K562 (cell line): ENCODE measurements around the gene CYTH1. TPM values are rescaled to one million over a fixed set of nuclear protein-coding genes. Genes with fewer than 3 reads are reported as not detected.

Experiments
- ATAC-seq: fragments of 200-7000 bp; cut with Tn5 transposase; 3 replicates; pipeline ENCODE4 v1.9.1; 2020; ENCODE audit warnings: moderate library complexity
- BruUV-seq: library from RNA; stranded (reverse); fragments of 400-500 nt; replicated peaks from 2 replicates; lab custom pipeline; 2021; lab: Mats Ljungman, UMichigan
- CTCF ChIA-PET: fragments of 300-600 bp; formaldehyde crosslinking; extraction: SDS; loops from one replicate; lab custom pipeline; 2021; ENCODE audit warnings: low intra/inter-chr PET ratio; lab: Yijun Ruan, JAX
- POLR2A ChIA-PET: fragments of 300-600, 350-650 bp; sonication (Branson Sonifier 250); formaldehyde crosslinking; extraction: SDS; loops from one replicate; lab custom pipeline; 2021; ENCODE audit warnings: antibody characterized with exemption, inconsistent platforms; lab: Yijun Ruan, JAX
- DNase-seq, 4 experiments: peaks; one replicate each; pipeline versions ENCODE4 v3.0.0 to v3.0.0-alpha.2; 2011 to 2018; ENCODE audit warnings: low spot score in 3 of 4, mixed read lengths in 3 of 4; ENCODE audit errors: extremely low read depth in 1 of 4
- FAIRE-seq: peaks from 2 replicates; lab custom pipeline; 2011; peaks lifted over from hg19 to GRCh38; lab: Jason Lieb, UNC
- H2AFZ ChIP-seq: 2 replicates; pipeline ENCODE4 v1.6.0; 2011; ENCODE audit warnings: low read depth, low read length, control low read depth, inconsistent platforms
- H3K27ac ChIP-seq: fragments of 200-600 bp; 3 replicates; pipeline ENCODE4 v1.8.0; 2011; ENCODE audit warnings: low read depth, mild to moderate bottlenecking, control low read depth, inconsistent platforms, low read length, moderate library complexity, mixed read lengths; ENCODE audit errors: extremely low read depth
- H3K27me3 ChIP-seq, 2 experiments: fragments of 300-600 bp in 1 of 2; 2 replicates in 1 of 2; 3 replicates in 1 of 2; pipeline versions ENCODE4 v1.6.0 to v1.8.0; 2011; ENCODE audit warnings: inconsistent platforms in 2 of 2, low read length in 2 of 2, mild to moderate bottlenecking in 1 of 2, mixed read lengths in 1 of 2, moderate library complexity in 1 of 2; ENCODE audit not compliant: control insufficient read depth in 2 of 2, insufficient read depth in 2 of 2
- H3K36me3 ChIP-seq: fragments of 300-600 bp; 3 replicates; pipeline ENCODE4 v1.8.0; 2011; ENCODE audit warnings: mild to moderate bottlenecking, low read length, inconsistent platforms; ENCODE audit not compliant: control insufficient read depth, insufficient read depth
- H3K4me1 ChIP-seq, 2 experiments: fragments of 200-600 bp in 1 of 2; replicated peaks in 1 of 2; 2 replicates in 1 of 2; 3 replicates in 1 of 2; pipeline versions ENCODE4 v1.5.1 to v1.8.0; 2011; ENCODE audit warnings: inconsistent platforms in 2 of 2, low read length in 2 of 2, mild to moderate bottlenecking in 1 of 2, mixed read lengths in 1 of 2, moderate library complexity in 1 of 2; ENCODE audit not compliant: control insufficient read depth in 2 of 2, insufficient read depth in 2 of 2
- H3K4me2 ChIP-seq: 2 replicates; pipeline ENCODE4 v1.6.1; 2011; ENCODE audit warnings: low read length, control low read depth, inconsistent platforms, mixed read lengths; ENCODE audit not compliant: insufficient read depth
- H3K4me3 ChIP-seq: fragments of 200-600 bp; sonication (generic), shearing (Covaris generic); 2 replicates; pipeline ENCODE4 v1.5.1; 2016; ENCODE audit warnings: control low read depth, inconsistent platforms
- H3K79me2 ChIP-seq: fragments of 200-600 bp; 3 replicates; pipeline ENCODE4 v1.8.0; 2011; ENCODE audit warnings: low read length, inconsistent platforms; ENCODE audit not compliant: control insufficient read depth, insufficient read depth
- H3K9ac ChIP-seq, 2 experiments: 2 replicates each; pipeline versions ENCODE4 v1.6.0 to v1.6.1; 2011; ENCODE audit warnings: low read depth in 2 of 2, low read length in 2 of 2, control low read depth in 1 of 2, inconsistent platforms in 1 of 2, mild to moderate bottlenecking in 1 of 2, mixed read lengths in 1 of 2; ENCODE audit not compliant: insufficient read depth in 1 of 2
- H3K9me1 ChIP-seq: one replicate; pipeline ENCODE4 v1.6.0; 2011; ENCODE audit warnings: inconsistent platforms, mild to moderate bottlenecking, low read length, moderate library complexity; ENCODE audit not compliant: control insufficient read depth, insufficient read depth
- H3K9me3 ChIP-seq: replicated peaks from 2 replicates; pipeline ENCODE4 v1.5.1; 2011; ENCODE audit warnings: low read depth, low read length, inconsistent platforms; ENCODE audit not compliant: control insufficient read depth, insufficient read depth
- H4K20me1 ChIP-seq: replicated peaks from 2 replicates; pipeline ENCODE4 v1.6.1; 2011; ENCODE audit warnings: low read length, inconsistent platforms, mixed read lengths; ENCODE audit not compliant: control insufficient read depth, insufficient read depth
- POLR2G ChIP-seq: fragments of 200-400 bp; formaldehyde crosslinking; IDR thresholded peaks from 2 replicates; pipeline ENCODE4 v1.6.1; 2017; ENCODE audit warnings: low read depth, mild to moderate bottlenecking, antibody characterized with exemption, low read length, moderate library complexity
- POLR3G ChIP-seq: IDR thresholded peaks from 2 replicates; pipeline ENCODE4 v1.6.1; 2011; ENCODE audit not compliant: insufficient read length, insufficient replicate concordance; ENCODE audit errors: extremely low read depth
- RCOR1 ChIP-seq, 2 experiments: IDR thresholded peaks; 2 replicates each; pipeline ENCODE4 v1.6.1; 2012; ENCODE audit warnings: low read depth in 2 of 2, low read length in 2 of 2, borderline replicate concordance in 1 of 2, improper control_type of control experiment in 1 of 2
- ZC3H4 ChIP-seq: sonication (generic); formaldehyde crosslinking; IDR thresholded peaks from 2 replicates; pipeline ENCODE4 v1.9.0; 2021; ENCODE audit warnings: missing genetic modification reagents, borderline replicate concordance
- ZEB2 ChIP-seq: fragments of 450-650 bp; IDR thresholded peaks from 2 replicates; pipeline ENCODE4 v1.6.1; 2016
- ZNF217 ChIP-seq: sonication (generic); formaldehyde crosslinking; IDR thresholded peaks from 2 replicates; pipeline ENCODE4 v1.8.0; 2022; ENCODE audit warnings: mild to moderate bottlenecking, missing genetic modification reagents
- ZNF316 ChIP-seq: fragments of 450-650 bp; IDR thresholded peaks from 2 replicates; pipeline ENCODE4 v1.6.1; 2016
- WGBS: fragments of 100-300 bp; shearing (Covaris generic); methylation state at CpG from one replicate; pipeline ENCODE4 v1.1.6; 2016; ENCODE audit warnings: low coverage, mixed read lengths; ENCODE audit not compliant: insufficient coverage; ENCODE audit errors: missing lambda C conversion rate; 5-methylcytosine and 5-hydroxymethylcytosine counted together
- in situ Hi-C: fragments of 300-500 bp; cut with MboI; formaldehyde crosslinking; loops from 4 replicates; pipeline ENCODE4 v1.15.0; 2018; ENCODE audit warnings: inconsistent platforms, mixed read lengths
- intact Hi-C: fragments of 100-400 bp; cut with micrococcal nuclease; formaldehyde crosslinking; loops from 2 replicates; pipeline ENCODE4 v1.14.2; 2022
- polyA plus RNA-seq, 8 experiments: library from polyadenylated mRNA; depleted of rRNA in 4 of 8; stranded (reverse) in 5 of 8; unstranded in 3 of 8; fragments of >200 nt; fragmentation: Nextera tagmentation in 2 of 8; fragmentation: Illumina TruSeq in 1 of 8; extraction: Ambion mirVana in 2 of 8; extraction: Trizol in 1 of 8; gene quantifications; 2 replicates each; pipeline versions ENCODE4 v1.2.1 to v1.2.3, GENCODE V29; 2011 to 2014; ENCODE audit warnings: inconsistent platforms in 1 of 8, missing spikeins in 1 of 8
- total RNA-seq, 7 experiments: library from RNA; depleted of rRNA in 6 of 7; stranded (reverse); fragments of >200 nt in 6 of 7; fragmentation: Illumina TruSeq in 2 of 7; extraction: Trizol in 2 of 7; gene quantifications; 2 replicates each; pipeline versions ENCODE4 v1.2.1 to v1.2.3, GENCODE V29; 2011 to 2021; ENCODE audit warnings: low replicate concordance in 1 of 7
- TF ChIP-seq, protein P1 (sequence below), 3 experiments: IDR thresholded peaks in 2 of 3; conservative IDR thresholded peaks in 1 of 3; 2 replicates each; pipeline ENCODE4 v1.5.1; 2011 to 2012; ENCODE audit warnings: low read length in 3 of 3, mild to moderate bottlenecking in 3 of 3, control low read depth in 2 of 3, improper control_type of control experiment in 1 of 3, inconsistent platforms in 1 of 3, low read depth in 1 of 3, mixed read lengths in 1 of 3, moderate library complexity in 1 of 3; ENCODE audit not compliant: insufficient read depth in 2 of 3
- TF ChIP-seq, protein P2 (sequence below), 2 experiments: fragments of 150-350 bp in 1 of 2; IDR thresholded peaks; 2 replicates each; pipeline ENCODE4 v1.6.1; 2012 to 2016; ENCODE audit warnings: low read depth in 2 of 2, low read length in 2 of 2, mild to moderate bottlenecking in 1 of 2, moderate library complexity in 1 of 2
- TF ChIP-seq, protein P3 (sequence below): IDR thresholded peaks from 2 replicates; pipeline ENCODE4 v1.6.1; 2011; ENCODE audit warnings: borderline replicate concordance, low read depth, mild to moderate bottlenecking, moderate library complexity, low read length; ENCODE audit not compliant: insufficient read depth, poor library complexity, severe bottlenecking

The CYTH1 gene
- total and polyA plus RNA-seq, 9 of the 15 experiments (the other 6 are each of a cell fraction or from before 2014, with no cell fraction given) = 0.52 to 27.7 (median 16.8) TPM

- Histone ChIP-seq H3K79me2 (no peaks in the 10 kb centered on the region), H3K9me1 (no peaks in the 10 kb centered on the region), H3K4me1 (peaks cover 0 to 19% of the 10 kb centered on the region in 2 experiments; a peak in 1 of 5 replicates), H3K9ac (peak overlapping the region in 1 of 2 experiments; percentile 50; a peak in 1 of 4 replicates), H3K4me2 (no peak overlapping the region), H4K20me1 (peaks cover 8% of the 10 kb centered on the region; the same call in 1 of the 2 replicates), H3K27me3 (no peaks in the 10 kb centered on the region), H3K9me3 (no peaks in the 10 kb centered on the region), H2AFZ (no peak overlapping the region), H3K36me3 (peaks cover 33% of the 10 kb centered on the region; the same call in 1 of the 3 replicates), H3K4me3 (no peak overlapping the region), H3K27ac (no peak overlapping the region)
- WGBS = 81% methylated on average over 24 of the region's 28 CpGs
- in situ Hi-C loops (no loop called here), intact Hi-C loops (no loop called here)
- CTCF ChIA-PET = no interaction called here
- ATAC-seq (peak; percentile 63), FAIRE-seq (no peak), DNase-seq (peak in 3 of 4 experiments; percentile 32 to 42 (median 38))
- POLR2A ChIA-PET = interaction anchor here (0.6 to 0.7 kb wide), 2 partner anchors 169 to 1397 kb away, joined by 4 to 5 read pairs; no protein-coding TSS in a partner anchor
- no TSS peak for BruUV-seq
- TF ChIP-seq ZNF316 (peak; percentile 60), ZEB2 (no peak), POLR2G (0 out of 2 replicates have a peak, but pooled peaks have one; percentile 17), RCOR1 (IDR thresholded peaks at IDR 0.05; ENCODE audit: borderline replicate concordance in 1 of 2, low read depth in 2 of 2, low read length in 2 of 2) (no peak), ZC3H4 (CRISPR knock-in tag) (no peak), POLR3G (no peak), ZNF217 (CRISPR knock-in tag) (no peak)
- TF ChIP-seq, protein P1, sequence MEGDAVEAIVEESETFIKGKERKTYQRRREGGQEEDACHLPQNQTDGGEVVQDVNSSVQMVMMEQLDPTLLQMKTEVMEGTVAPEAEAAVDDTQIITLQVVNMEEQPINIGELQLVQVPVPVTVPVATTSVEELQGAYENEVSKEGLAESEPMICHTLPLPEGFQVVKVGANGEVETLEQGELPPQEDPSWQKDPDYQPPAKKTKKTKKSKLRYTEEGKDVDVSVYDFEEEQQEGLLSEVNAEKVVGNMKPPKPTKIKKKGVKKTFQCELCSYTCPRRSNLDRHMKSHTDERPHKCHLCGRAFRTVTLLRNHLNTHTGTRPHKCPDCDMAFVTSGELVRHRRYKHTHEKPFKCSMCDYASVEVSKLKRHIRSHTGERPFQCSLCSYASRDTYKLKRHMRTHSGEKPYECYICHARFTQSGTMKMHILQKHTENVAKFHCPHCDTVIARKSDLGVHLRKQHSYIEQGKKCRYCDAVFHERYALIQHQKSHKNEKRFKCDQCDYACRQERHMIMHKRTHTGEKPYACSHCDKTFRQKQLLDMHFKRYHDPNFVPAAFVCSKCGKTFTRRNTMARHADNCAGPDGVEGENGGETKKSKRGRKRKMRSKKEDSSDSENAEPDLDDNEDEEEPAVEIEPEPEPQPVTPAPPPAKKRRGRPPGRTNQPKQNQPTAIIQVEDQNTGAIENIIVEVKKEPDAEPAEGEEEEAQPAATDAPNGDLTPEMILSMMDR (IDR thresholded peaks at IDR 0.05 in 2 of 3, conservative IDR thresholded peaks at IDR 0.05 in 1 of 3; ENCODE audit: insufficient read depth in 2 of 3, low read depth in 1 of 3, low read length in 3 of 3) = peak in 2 of 3 experiments; percentile 14 to 20; a peak in 1 of 6 replicates
- TF ChIP-seq, protein P2, sequence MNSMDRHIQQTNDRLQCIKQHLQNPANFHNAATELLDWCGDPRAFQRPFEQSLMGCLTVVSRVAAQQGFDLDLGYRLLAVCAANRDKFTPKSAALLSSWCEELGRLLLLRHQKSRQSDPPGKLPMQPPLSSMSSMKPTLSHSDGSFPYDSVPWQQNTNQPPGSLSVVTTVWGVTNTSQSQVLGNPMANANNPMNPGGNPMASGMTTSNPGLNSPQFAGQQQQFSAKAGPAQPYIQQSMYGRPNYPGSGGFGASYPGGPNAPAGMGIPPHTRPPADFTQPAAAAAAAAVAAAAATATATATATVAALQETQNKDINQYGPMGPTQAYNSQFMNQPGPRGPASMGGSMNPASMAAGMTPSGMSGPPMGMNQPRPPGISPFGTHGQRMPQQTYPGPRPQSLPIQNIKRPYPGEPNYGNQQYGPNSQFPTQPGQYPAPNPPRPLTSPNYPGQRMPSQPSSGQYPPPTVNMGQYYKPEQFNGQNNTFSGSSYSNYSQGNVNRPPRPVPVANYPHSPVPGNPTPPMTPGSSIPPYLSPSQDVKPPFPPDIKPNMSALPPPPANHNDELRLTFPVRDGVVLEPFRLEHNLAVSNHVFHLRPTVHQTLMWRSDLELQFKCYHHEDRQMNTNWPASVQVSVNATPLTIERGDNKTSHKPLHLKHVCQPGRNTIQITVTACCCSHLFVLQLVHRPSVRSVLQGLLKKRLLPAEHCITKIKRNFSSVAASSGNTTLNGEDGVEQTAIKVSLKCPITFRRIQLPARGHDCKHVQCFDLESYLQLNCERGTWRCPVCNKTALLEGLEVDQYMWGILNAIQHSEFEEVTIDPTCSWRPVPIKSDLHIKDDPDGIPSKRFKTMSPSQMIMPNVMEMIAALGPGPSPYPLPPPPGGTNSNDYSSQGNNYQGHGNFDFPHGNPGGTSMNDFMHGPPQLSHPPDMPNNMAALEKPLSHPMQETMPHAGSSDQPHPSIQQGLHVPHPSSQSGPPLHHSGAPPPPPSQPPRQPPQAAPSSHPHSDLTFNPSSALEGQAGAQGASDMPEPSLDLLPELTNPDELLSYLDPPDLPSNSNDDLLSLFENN (IDR thresholded peaks at IDR 0.05; ENCODE audit: low read depth in 2 of 2, low read length in 2 of 2) = no peak
- TF ChIP-seq, protein P3, sequence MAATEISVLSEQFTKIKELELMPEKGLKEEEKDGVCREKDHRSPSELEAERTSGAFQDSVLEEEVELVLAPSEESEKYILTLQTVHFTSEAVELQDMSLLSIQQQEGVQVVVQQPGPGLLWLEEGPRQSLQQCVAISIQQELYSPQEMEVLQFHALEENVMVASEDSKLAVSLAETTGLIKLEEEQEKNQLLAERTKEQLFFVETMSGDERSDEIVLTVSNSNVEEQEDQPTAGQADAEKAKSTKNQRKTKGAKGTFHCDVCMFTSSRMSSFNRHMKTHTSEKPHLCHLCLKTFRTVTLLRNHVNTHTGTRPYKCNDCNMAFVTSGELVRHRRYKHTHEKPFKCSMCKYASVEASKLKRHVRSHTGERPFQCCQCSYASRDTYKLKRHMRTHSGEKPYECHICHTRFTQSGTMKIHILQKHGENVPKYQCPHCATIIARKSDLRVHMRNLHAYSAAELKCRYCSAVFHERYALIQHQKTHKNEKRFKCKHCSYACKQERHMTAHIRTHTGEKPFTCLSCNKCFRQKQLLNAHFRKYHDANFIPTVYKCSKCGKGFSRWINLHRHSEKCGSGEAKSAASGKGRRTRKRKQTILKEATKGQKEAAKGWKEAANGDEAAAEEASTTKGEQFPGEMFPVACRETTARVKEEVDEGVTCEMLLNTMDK = peak; percentile 50
Observed at GRCh38 chr17:78674595-78675315, 107.3 kb downstream of the CYTH1 start.
